Mesendoderm (in vitro differentiated cells): Measurements from ENCODE around the gene LTBP4.

ENCODE experiments used
- DNase-seq: peaks from one replicate; pipeline ENCODE4 v3.0.0; 2013
- H2AK5ac ChIP-seq: 2 replicates; pipeline ENCODE4 v1.6.1; 2013; ENCODE audit warnings: low read length, inconsistent platforms
- H2BK120ac ChIP-seq: 2 replicates; pipeline ENCODE4 v1.6.1; 2013; ENCODE audit warnings: low read depth, mild to moderate bottlenecking, low read length, moderate library complexity, mixed read lengths
- H2BK15ac ChIP-seq: replicated peaks from 2 replicates; pipeline ENCODE4 v1.6.1; 2013; ENCODE audit warnings: low read depth, mild to moderate bottlenecking, moderate library complexity
- H2BK5ac ChIP-seq: 2 replicates; pipeline ENCODE4 v1.6.1; 2013; ENCODE audit warnings: low read length, inconsistent platforms
- H3K18ac ChIP-seq: 2 replicates; pipeline ENCODE4 v1.6.1; 2013; ENCODE audit warnings: mild to moderate bottlenecking, low read length, mixed read lengths
- H3K23ac ChIP-seq: one replicate; pipeline ENCODE4 v1.6.1; 2013; ENCODE audit warnings: low read length
- H3K27ac ChIP-seq: 2 replicates; pipeline ENCODE4 v1.5.1; 2013; ENCODE audit warnings: low read depth, mild to moderate bottlenecking, inconsistent platforms, low read length, moderate library complexity
- H3K27me3 ChIP-seq: 2 replicates; pipeline ENCODE4 v1.6.1; 2013; ENCODE audit warnings: low read length, control low read depth, mild to moderate bottlenecking, inconsistent platforms; ENCODE audit not compliant: insufficient read depth, poor library complexity
- H3K36me3 ChIP-seq: 2 replicates; pipeline ENCODE4 v1.6.1; 2013; ENCODE audit warnings: low read length, inconsistent platforms; ENCODE audit not compliant: control insufficient read depth, insufficient read depth
- H3K4ac ChIP-seq: one replicate; pipeline ENCODE4 v1.6.1; 2013; ENCODE audit warnings: low read depth, mild to moderate bottlenecking, low read length, moderate library complexity
- H3K4me1 ChIP-seq: 2 replicates; pipeline ENCODE4 v1.6.1; 2013; ENCODE audit warnings: low read depth, low read length, inconsistent platforms; ENCODE audit not compliant: control insufficient read depth
- H3K4me2 ChIP-seq: 2 replicates; pipeline ENCODE4 v1.6.1; 2013; ENCODE audit warnings: low read length
- H3K4me3 ChIP-seq: 2 replicates; pipeline ENCODE4 v1.5.1; 2013; ENCODE audit warnings: mild to moderate bottlenecking, low read length
- H3K56ac ChIP-seq: one replicate; pipeline ENCODE4 v1.6.1; 2013; ENCODE audit warnings: low read length
- H3K79me1 ChIP-seq: 2 replicates; pipeline ENCODE4 v1.6.1; 2013; ENCODE audit warnings: low read length, inconsistent platforms
- H3K79me2 ChIP-seq: 2 replicates; pipeline ENCODE4 v1.6.1; 2013; ENCODE audit warnings: mild to moderate bottlenecking, low read length; ENCODE audit not compliant: control insufficient read depth, insufficient read depth
- H3K9ac ChIP-seq: 2 replicates; pipeline ENCODE4 v1.6.1; 2013; ENCODE audit warnings: low read length, inconsistent platforms
- H4K5ac ChIP-seq: one replicate; pipeline ENCODE4 v1.6.1; 2013; ENCODE audit warnings: low read length
- H4K8ac ChIP-seq: one replicate; pipeline ENCODE4 v1.6.1; 2013; ENCODE audit warnings: low read depth, mild to moderate bottlenecking, control low read depth, low read length, moderate library complexity
- WGBS: extraction: QIAGEN DNeasy Blood & Tissue Kit; methylation state at CpG from one replicate; pipeline ENCODE4 v1.1.7; 2013; ENCODE audit warnings: low lambda C conversion rate, missing lambda C conversion rate; ENCODE audit not compliant: insufficient coverage; ENCODE audit errors: extremely low coverage; 5-methylcytosine and 5-hydroxymethylcytosine counted together

Gene LTBP4

DNA sequence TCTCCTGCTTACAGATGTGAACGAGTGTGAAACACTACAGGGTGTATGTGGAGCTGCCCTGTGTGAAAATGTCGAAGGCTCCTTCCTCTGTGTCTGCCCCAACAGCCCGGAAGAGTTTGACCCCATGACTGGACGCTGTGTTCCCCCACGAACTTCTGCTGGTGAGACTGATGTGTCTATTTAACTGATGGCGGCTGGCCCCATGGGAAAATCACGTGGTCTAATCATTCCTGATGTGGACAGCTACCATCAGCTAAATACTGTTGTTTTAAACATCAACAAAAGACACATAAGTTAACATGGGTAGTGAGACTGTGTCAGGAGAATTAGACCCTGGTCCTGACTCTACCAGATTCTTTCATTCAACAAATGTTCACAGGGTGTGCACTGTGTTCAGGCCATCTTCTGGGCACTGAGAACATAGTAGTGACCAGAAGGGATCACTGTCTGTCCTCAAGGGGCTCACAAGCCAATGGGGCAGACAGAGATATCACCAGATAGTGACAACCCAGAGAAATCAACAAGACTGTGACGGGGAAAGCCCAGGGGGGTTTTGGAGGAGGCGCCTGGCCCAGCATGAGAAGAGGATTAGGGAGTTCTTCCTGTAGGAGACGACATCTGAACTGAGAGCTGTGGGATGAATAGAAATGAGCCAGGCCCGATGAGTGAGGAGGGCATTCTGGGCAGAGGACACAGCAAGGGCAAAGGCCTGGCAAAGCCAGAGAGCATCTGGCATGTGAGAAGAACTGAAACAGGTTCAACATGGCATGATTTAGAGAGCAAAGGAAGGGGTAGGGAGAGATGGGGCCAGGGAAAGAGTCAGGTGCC lies 18.4 kb downstream of the LTBP4 start:
- WGBS, result no CpG with 5 or more reads among the region's 11 CpGs
- H3K79me1 ChIP-seq, result peaks cover 1% of the 10 kb centered on the region
- H4K5ac ChIP-seq, result no peak overlapping the region
- no peak overlapping the region for H3K56ac ChIP-seq
- no peak overlapping the region for H3K4me2 ChIP-seq
- no peak overlapping the region for H3K23ac ChIP-seq
- no peak overlapping the region for H3K4me3 ChIP-seq
- no peak overlapping the region for H3K18ac ChIP-seq
- H3K79me2 ChIP-seq, result no peaks in the 10 kb centered on the region
- H2AK5ac ChIP-seq, result no peak overlapping the region
- no peak overlapping the region for H4K8ac ChIP-seq
- H3K9ac ChIP-seq, result no peak overlapping the region
- no peak overlapping the region for H3K27ac ChIP-seq
- no peak overlapping the region for H2BK120ac ChIP-seq
- no peaks in the 10 kb centered on the region for H3K27me3 ChIP-seq
- no peak overlapping the region for H2BK15ac ChIP-seq
- H3K4ac ChIP-seq, result no peak overlapping the region
- H3K4me1 ChIP-seq, result peaks cover 6% of the 10 kb centered on the region
- H2BK5ac ChIP-seq, result no peak overlapping the region
- no peak for DNase-seq
- H3K36me3 ChIP-seq, result peaks cover 2% of the 10 kb centered on the region

DNA sequence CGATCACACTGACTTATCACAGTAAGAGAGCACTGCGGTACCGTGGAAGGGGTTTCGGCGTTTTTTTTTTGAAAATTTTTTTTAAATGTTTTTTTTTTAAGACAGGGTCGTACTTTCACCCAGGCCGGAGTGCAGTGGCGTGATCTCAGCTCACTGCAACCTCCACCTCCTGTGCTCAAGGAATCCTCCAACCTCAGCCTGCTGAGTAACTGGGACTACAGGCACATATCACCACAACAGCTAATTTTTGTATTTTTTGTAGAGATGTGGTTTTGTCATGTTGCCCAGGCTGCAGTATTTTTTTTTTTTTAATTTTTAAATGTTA lies 19.0 kb downstream of the LTBP4 start:
- no CpG with 5 or more reads among the region's 8 CpGs for WGBS

DNA sequence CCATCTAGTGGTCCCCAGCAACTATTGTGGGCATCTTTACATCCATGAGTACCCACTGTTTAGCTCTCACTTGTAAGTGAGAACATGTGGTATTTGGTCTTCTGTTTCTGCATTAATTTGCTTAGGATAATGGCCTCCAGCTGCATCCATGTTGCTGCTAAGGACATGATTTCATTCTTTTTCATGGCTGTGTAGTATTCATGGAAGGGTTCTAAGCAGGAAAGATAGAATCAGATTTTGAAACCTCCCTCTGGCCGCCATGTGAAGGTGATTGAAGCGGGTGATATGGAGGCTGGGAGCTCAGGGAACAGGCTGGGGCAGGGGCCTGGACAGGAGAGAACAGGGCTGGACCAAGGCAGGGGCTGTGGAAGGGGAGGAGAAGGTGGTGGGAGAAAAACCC lies 20.1 kb downstream of the LTBP4 start:
- Histone ChIP-seq H2BK15ac (no peak overlapping the region), H3K18ac (no peak overlapping the region), H3K4me2 (no peak overlapping the region), H3K4me3 (no peak overlapping the region), H3K79me1 (no peaks in the 10 kb centered on the region), H2BK120ac (no peak overlapping the region), H4K8ac (no peak overlapping the region), H3K4ac (no peak overlapping the region), H2AK5ac (no peak overlapping the region), H3K79me2 (no peaks in the 10 kb centered on the region), H2BK5ac (no peak overlapping the region), H3K36me3 (peaks cover 2% of the 10 kb centered on the region), H3K9ac (no peak overlapping the region), H3K4me1 (peaks cover 6% of the 10 kb centered on the region), H3K23ac (no peak overlapping the region), H3K27ac (no peak overlapping the region), H3K56ac (no peak overlapping the region), H3K27me3 (no peaks in the 10 kb centered on the region), H4K5ac (no peak overlapping the region)
- WGBS, result no CpG with 5 or more reads among the region's 2 CpGs
- no peak for DNase-seq

More for the DNA sequence above, 19.0 kb downstream of the LTBP4 start:
- no peak overlapping the region for H2AK5ac ChIP-seq
- no peak overlapping the region for H2BK5ac ChIP-seq
- H3K36me3 ChIP-seq, result peaks cover 2% of the 10 kb centered on the region
- H3K79me2 ChIP-seq, result no peaks in the 10 kb centered on the region
- no peak overlapping the region for H3K18ac ChIP-seq
- H3K9ac ChIP-seq, result no peak overlapping the region
- no peak overlapping the region for H3K56ac ChIP-seq
- H3K79me1 ChIP-seq, result peaks cover 1% of the 10 kb centered on the region
- no peak overlapping the region for H3K27ac ChIP-seq
- DNase-seq, result no peak
- H3K4ac ChIP-seq, result no peak overlapping the region
- no peak overlapping the region for H3K4me2 ChIP-seq
- H3K4me3 ChIP-seq, result no peak overlapping the region
- H4K5ac ChIP-seq, result no peak overlapping the region
- no peak overlapping the region for H4K8ac ChIP-seq
- H3K23ac ChIP-seq, result no peak overlapping the region
- H2BK15ac ChIP-seq, result no peak overlapping the region
- peaks cover 6% of the 10 kb centered on the region for H3K4me1 ChIP-seq
- no peaks in the 10 kb centered on the region for H3K27me3 ChIP-seq
- no peak overlapping the region for H2BK120ac ChIP-seq

DNA sequence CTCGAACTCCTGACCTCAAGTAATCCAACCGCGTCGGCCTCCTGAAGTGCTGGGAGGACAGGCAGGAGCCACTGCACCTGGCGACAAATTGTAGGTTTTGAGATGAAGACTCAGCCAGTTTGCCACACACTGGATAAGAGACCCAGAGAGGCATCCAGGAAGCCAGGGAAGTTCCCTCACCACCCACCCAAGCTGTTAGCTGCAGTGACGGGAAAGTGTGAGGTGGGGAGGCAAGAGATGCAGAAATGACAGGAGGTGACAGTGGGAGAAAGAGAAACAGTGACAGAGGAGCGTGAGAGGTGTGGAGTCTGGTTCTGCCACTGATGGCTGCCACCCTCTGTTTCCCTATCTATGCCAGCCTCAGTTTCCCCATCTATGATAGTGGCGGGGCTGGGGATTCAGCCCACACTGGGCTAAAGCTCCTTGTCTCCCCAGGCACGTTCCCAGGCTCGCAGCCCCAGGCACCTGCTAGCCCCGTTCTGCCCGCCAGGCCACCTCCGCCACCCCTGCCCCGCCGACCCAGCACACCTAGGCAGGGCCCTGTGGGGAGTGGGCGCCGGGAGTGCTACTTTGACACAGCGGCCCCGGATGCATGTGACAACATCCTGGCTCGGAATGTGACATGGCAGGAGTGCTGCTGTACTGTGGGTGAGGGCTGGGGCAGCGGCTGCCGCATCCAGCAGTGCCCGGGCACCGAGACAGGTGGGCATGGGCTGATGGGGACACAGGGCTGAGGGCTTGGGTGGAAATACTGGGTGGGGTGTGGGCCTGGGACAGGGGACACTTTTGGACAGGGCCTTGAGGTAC lies 21.0 kb downstream of the LTBP4 start:
- Histone ChIP-seq H3K4me3 (no peak overlapping the region), H2BK5ac (no peak overlapping the region), H2BK15ac (no peak overlapping the region), H3K79me1 (no peaks in the 10 kb centered on the region), H2AK5ac (no peak overlapping the region), H2BK120ac (no peak overlapping the region), H3K36me3 (peaks cover 2% of the 10 kb centered on the region), H4K8ac (no peak overlapping the region), H3K4me2 (no peak overlapping the region), H3K79me2 (no peaks in the 10 kb centered on the region), H3K18ac (no peak overlapping the region), H3K4me1 (peaks cover 6% of the 10 kb centered on the region), H4K5ac (no peak overlapping the region), H3K9ac (no peak overlapping the region), H3K56ac (peak overlapping the region; percentile 79), H3K23ac (no peak overlapping the region), H3K27me3 (no peaks in the 10 kb centered on the region), H3K27ac (no peak overlapping the region), H3K4ac (no peak overlapping the region)
- WGBS, result no CpG with 5 or more reads among the region's 24 CpGs
- DNase-seq, result no peak

DNA sequence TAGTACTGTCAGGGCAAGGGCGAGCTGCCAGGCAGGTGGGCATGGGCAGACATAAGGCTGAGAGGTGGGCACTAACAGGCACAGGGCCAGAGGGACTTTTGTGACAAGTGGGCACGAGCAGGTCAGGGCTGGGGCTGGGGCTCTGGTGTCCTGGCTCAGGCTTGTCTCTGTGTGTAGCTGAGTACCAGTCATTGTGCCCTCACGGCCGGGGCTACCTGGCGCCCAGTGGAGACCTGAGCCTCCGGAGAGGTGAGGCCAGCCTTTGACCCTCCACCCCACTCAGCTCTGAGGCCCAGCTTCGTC lies 21.6 kb downstream of the LTBP4 start:
- H3K4ac ChIP-seq, result no peak overlapping the region
- no peak overlapping the region for H3K27ac ChIP-seq
- peaks cover 2% of the 10 kb centered on the region for H3K36me3 ChIP-seq
- H3K79me2 ChIP-seq, result no peaks in the 10 kb centered on the region
- no peak overlapping the region for H2AK5ac ChIP-seq
- peak overlapping the region; percentile 74 for H3K23ac ChIP-seq
- H3K27me3 ChIP-seq, result no peaks in the 10 kb centered on the region
- H2BK120ac ChIP-seq, result no peak overlapping the region
- H3K4me2 ChIP-seq, result no peak overlapping the region
- H3K4me1 ChIP-seq, result peaks cover 6% of the 10 kb centered on the region
- no peaks in the 10 kb centered on the region for H3K79me1 ChIP-seq
- H3K9ac ChIP-seq, result no peak overlapping the region
- no peak overlapping the region for H2BK15ac ChIP-seq
- WGBS, result no CpG with 5 or more reads among the region's 7 CpGs
- no peak overlapping the region for H3K18ac ChIP-seq
- H3K56ac ChIP-seq, result peak overlapping the region; percentile 79
- no peak overlapping the region for H3K4me3 ChIP-seq
- no peak for DNase-seq
- no peak overlapping the region for H4K8ac ChIP-seq
- H4K5ac ChIP-seq, result no peak overlapping the region
- H2BK5ac ChIP-seq, result no peak overlapping the region
